Keratinocyte (primary cell): ENCODE results near the gene CNGA3.

Experiments
- EZH2 ChIP-seq: IDR thresholded peaks from one replicate; pipeline ENCODE4 v1.6.1; 2012; ENCODE audit warnings: inconsistent platforms, mild to moderate bottlenecking, low read length, moderate library complexity
- TF ChIP-seq, protein P1 (sequence below), 3 experiments: IDR thresholded peaks in 1 of 3; conservative IDR thresholded peaks in 1 of 3; optimal IDR thresholded peaks in 1 of 3; 2 replicates in 2 of 3; 3 replicates in 1 of 3; pipeline versions ENCODE3 to v1.5.1; 2011; ENCODE audit warnings: low read length in 3 of 3, mild to moderate bottlenecking in 3 of 3, moderate library complexity in 2 of 3, control low read depth in 1 of 3, inconsistent platforms in 1 of 3; ENCODE audit not compliant: insufficient read depth in 2 of 3; ENCODE audit errors: extremely low read depth in 1 of 3

DNA sequence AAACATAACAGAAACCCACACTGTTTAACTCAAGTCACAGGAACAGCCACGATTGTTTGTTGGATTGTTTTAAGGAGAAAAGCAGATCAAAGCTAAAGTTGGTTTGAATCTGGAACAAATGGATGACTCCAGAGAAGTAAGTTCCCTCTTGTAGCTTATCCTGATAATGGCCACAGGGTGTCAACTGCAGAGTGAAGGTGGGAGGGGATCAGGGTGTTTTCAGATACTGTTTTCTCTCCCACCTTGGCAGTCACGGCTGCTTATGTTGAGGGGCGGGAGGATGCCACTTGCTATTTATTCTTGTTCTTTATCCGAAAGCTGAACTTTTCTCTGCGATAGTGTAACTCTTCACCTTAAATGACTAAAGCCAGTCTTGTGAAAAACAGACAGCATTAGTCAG is 61.9 kb downstream of the CNGA3 start:
- TF ChIP-seq, protein P1, sequence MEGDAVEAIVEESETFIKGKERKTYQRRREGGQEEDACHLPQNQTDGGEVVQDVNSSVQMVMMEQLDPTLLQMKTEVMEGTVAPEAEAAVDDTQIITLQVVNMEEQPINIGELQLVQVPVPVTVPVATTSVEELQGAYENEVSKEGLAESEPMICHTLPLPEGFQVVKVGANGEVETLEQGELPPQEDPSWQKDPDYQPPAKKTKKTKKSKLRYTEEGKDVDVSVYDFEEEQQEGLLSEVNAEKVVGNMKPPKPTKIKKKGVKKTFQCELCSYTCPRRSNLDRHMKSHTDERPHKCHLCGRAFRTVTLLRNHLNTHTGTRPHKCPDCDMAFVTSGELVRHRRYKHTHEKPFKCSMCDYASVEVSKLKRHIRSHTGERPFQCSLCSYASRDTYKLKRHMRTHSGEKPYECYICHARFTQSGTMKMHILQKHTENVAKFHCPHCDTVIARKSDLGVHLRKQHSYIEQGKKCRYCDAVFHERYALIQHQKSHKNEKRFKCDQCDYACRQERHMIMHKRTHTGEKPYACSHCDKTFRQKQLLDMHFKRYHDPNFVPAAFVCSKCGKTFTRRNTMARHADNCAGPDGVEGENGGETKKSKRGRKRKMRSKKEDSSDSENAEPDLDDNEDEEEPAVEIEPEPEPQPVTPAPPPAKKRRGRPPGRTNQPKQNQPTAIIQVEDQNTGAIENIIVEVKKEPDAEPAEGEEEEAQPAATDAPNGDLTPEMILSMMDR (optimal IDR thresholded peaks at IDR 0.05 in 1 of 3, IDR thresholded peaks at IDR 0.05 in 1 of 3, conservative IDR thresholded peaks at IDR 0.05 in 1 of 3; ENCODE audit: extremely low read depth in 1 of 3, insufficient read depth in 2 of 3, low read length in 3 of 3): no peak
- no peak for TF ChIP-seq EZH2
